HEK293 (cell line): ENCODE measurements around the gene ABCG1.

Experiments
- GLIS1 ChIP-seq: fragments of 450-650 bp; formaldehyde crosslinking; IDR thresholded peaks from 2 replicates; pipeline ENCODE4 v1.5.1; 2016; ENCODE audit warnings: missing biosample characterization, missing genetic modification characterization
- SCRT1 ChIP-seq: fragments of 450-650 bp; formaldehyde crosslinking; IDR thresholded peaks from 2 replicates; pipeline ENCODE4 v1.5.1; 2016; ENCODE audit warnings: missing biosample characterization, missing genetic modification characterization, borderline replicate concordance
- ZBTB48 ChIP-seq: fragments of 450-650 bp; formaldehyde crosslinking; IDR thresholded peaks from 2 replicates; pipeline ENCODE4 v1.5.1; 2016; ENCODE audit warnings: missing biosample characterization, missing genetic modification characterization
- ZNF280C ChIP-seq: fragments of 450-650 bp; formaldehyde crosslinking; IDR thresholded peaks from 2 replicates; pipeline ENCODE4 v1.5.1; 2016; ENCODE audit warnings: missing biosample characterization, missing genetic modification characterization
- ZNF423 ChIP-seq: fragments of 450-650 bp; formaldehyde crosslinking; IDR thresholded peaks from 2 replicates; pipeline ENCODE4 v1.5.1; 2016; ENCODE audit warnings: missing biosample characterization, missing genetic modification characterization
- ZNF544 ChIP-seq: fragments of 450-650 bp; formaldehyde crosslinking; IDR thresholded peaks from 2 replicates; pipeline ENCODE4 v1.5.0; 2017; ENCODE audit warnings: missing biosample characterization, missing genetic modification characterization
- ZNF610 ChIP-seq: fragments of 450-650 bp; formaldehyde crosslinking; IDR thresholded peaks from 2 replicates; pipeline ENCODE4 v1.5.1; 2016; ENCODE audit warnings: missing biosample characterization, missing genetic modification characterization, borderline replicate concordance
- ZNF623 ChIP-seq: fragments of 450-650 bp; formaldehyde crosslinking; IDR thresholded peaks from 2 replicates; pipeline ENCODE4 v1.5.1; 2016; ENCODE audit warnings: missing biosample characterization, missing genetic modification characterization
- ZNF626 ChIP-seq: fragments of 450-650 bp; sonication (Bioruptor Pico); formaldehyde crosslinking; IDR thresholded peaks from 2 replicates; pipeline ENCODE4 v1.5.1; 2018; ENCODE audit warnings: missing biosample characterization, missing genetic modification characterization, inconsistent platforms
- ZNF660 ChIP-seq: fragments of 450-650 bp; IDR thresholded peaks from 2 replicates; pipeline ENCODE4 v1.5.1; 2018; ENCODE audit warnings: missing biosample characterization, mild to moderate bottlenecking, missing genetic modification characterization
- ZNF670 ChIP-seq: fragments of 450-650 bp; formaldehyde crosslinking; IDR thresholded peaks from 2 replicates; pipeline ENCODE4 v1.5.1; 2016; ENCODE audit warnings: missing biosample characterization, missing genetic modification characterization, low read depth
- ZNF837 ChIP-seq: fragments of 450-650 bp; formaldehyde crosslinking; IDR thresholded peaks from 2 replicates; pipeline ENCODE4 v1.5.1; 2016; ENCODE audit warnings: missing biosample characterization, missing genetic modification characterization
- TF ChIP-seq, protein P1 (sequence below): fragments of 450-650 bp; formaldehyde crosslinking; IDR thresholded peaks from 2 replicates; pipeline ENCODE4 v1.5.1; 2016; ENCODE audit warnings: missing biosample characterization, missing genetic modification characterization
- TF ChIP-seq, protein P2 (sequence below): fragments of 450-650 bp; formaldehyde crosslinking; IDR thresholded peaks from 2 replicates; pipeline ENCODE4 v1.5.1; 2016; ENCODE audit warnings: missing biosample characterization, missing genetic modification characterization, borderline replicate concordance
- TF ChIP-seq, protein P3 (sequence below): fragments of 450-650 bp; formaldehyde crosslinking; IDR thresholded peaks from 2 replicates; pipeline ENCODE4 v1.5.0; 2017; ENCODE audit warnings: missing biosample characterization, missing genetic modification characterization, borderline replicate concordance
- TF ChIP-seq, protein P4 (sequence below): fragments of 450-650 bp; formaldehyde crosslinking; IDR thresholded peaks from 2 replicates; pipeline ENCODE4 v1.5.1; 2016; ENCODE audit warnings: missing biosample characterization, missing genetic modification characterization
- TF ChIP-seq, protein P5 (sequence below): fragments of 450-650 bp; formaldehyde crosslinking; IDR thresholded peaks from 2 replicates; pipeline ENCODE4 v1.5.1; 2017; ENCODE audit warnings: missing biosample characterization, mild to moderate bottlenecking, missing genetic modification characterization, moderate library complexity

Gene ABCG1

GRCh38 chr21:42183374-42184266, 35.3 kb upstream of the ABCG1 start (continued):
- TF ChIP-seq, protein P1, sequence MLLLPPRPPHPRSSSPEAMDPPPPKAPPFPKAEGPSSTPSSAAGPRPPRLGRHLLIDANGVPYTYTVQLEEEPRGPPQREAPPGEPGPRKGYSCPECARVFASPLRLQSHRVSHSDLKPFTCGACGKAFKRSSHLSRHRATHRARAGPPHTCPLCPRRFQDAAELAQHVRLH (tag by site-specific recombination), result no peak
- TF ChIP-seq ZNF610 (no peak), ZBTB48 (tag by site-specific recombination) (0 out of 2 replicates have a peak, but pooled peaks have one; percentile 19), ZNF423 (tag by site-specific recombination) (no peak; the same call in 1 of the 2 replicates), ZNF623 (tag by site-specific recombination) (no peak), ZNF626 (no peak), SCRT1 (tag by site-specific recombination) (no peak), ZNF660 (tag by site-specific recombination) (no peak), ZNF280C (peak; percentile 18; the same call in 1 of the 2 replicates), GLIS1 (tag by site-specific recombination) (no peak), ZNF670 (tag by site-specific recombination) (peak; percentile 21), ZNF544 (tag by site-specific recombination) (no peak; the same call in 1 of the 2 replicates), ZNF837 (no peak)
- TF ChIP-seq, protein P2, sequence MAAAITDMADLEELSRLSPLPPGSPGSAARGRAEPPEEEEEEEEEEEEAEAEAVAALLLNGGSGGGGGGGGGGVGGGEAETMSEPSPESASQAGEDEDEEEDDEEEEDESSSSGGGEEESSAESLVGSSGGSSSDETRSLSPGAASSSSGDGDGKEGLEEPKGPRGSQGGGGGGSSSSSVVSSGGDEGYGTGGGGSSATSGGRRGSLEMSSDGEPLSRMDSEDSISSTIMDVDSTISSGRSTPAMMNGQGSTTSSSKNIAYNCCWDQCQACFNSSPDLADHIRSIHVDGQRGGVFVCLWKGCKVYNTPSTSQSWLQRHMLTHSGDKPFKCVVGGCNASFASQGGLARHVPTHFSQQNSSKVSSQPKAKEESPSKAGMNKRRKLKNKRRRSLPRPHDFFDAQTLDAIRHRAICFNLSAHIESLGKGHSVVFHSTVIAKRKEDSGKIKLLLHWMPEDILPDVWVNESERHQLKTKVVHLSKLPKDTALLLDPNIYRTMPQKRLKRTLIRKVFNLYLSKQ (tag by site-specific recombination), result no peak
- TF ChIP-seq, protein P3, sequence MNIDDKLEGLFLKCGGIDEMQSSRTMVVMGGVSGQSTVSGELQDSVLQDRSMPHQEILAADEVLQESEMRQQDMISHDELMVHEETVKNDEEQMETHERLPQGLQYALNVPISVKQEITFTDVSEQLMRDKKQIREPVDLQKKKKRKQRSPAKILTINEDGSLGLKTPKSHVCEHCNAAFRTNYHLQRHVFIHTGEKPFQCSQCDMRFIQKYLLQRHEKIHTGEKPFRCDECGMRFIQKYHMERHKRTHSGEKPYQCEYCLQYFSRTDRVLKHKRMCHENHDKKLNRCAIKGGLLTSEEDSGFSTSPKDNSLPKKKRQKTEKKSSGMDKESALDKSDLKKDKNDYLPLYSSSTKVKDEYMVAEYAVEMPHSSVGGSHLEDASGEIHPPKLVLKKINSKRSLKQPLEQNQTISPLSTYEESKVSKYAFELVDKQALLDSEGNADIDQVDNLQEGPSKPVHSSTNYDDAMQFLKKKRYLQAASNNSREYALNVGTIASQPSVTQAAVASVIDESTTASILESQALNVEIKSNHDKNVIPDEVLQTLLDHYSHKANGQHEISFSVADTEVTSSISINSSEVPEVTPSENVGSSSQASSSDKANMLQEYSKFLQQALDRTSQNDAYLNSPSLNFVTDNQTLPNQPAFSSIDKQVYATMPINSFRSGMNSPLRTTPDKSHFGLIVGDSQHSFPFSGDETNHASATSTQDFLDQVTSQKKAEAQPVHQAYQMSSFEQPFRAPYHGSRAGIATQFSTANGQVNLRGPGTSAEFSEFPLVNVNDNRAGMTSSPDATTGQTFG (tag by site-specific recombination), result 0 out of 2 replicates have a peak, but pooled peaks have one; percentile 77
- TF ChIP-seq, protein P4, sequence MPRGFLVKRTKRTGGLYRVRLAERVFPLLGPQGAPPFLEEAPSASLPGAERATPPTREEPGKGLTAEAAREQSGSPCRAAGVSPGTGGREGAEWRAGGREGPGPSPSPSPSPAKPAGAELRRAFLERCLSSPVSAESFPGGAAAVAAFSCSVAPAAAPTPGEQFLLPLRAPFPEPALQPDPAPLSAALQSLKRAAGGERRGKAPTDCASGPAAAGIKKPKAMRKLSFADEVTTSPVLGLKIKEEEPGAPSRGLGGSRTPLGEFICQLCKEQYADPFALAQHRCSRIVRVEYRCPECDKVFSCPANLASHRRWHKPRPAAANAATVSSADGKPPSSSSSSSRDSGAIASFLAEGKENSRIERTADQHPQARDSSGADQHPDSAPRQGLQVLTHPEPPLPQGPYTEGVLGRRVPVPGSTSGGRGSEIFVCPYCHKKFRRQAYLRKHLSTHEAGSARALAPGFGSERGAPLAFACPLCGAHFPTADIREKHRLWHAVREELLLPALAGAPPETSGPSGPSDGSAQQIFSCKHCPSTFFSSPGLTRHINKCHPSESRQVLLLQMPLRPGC, result no peak
- TF ChIP-seq, protein P5, sequence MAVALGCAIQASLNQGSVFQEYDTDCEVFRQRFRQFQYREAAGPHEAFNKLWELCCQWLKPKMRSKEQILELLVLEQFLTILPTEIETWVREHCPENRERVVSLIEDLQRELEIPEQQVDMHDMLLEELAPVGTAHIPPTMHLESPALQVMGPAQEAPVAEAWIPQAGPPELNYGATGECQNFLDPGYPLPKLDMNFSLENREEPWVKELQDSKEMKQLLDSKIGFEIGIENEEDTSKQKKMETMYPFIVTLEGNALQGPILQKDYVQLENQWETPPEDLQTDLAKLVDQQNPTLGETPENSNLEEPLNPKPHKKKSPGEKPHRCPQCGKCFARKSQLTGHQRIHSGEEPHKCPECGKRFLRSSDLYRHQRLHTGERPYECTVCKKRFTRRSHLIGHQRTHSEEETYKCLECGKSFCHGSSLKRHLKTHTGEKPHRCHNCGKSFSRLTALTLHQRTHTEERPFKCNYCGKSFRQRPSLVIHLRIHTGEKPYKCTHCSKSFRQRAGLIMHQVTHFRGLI (tag by site-specific recombination), result no peak
